ENCODE results near the gene DTNBP1.

GRCh38 chr6:15674690-15675386, 12.0 kb upstream of the DTNBP1 start:
- no peak for TF ChIP-seq HNRNPH1 (optimal IDR thresholded peaks at IDR 0.05; ENCODE audit: low read depth, low read length)
- TF ChIP-seq SRF (IDR thresholded peaks at IDR 0.05; ENCODE audit: low read depth, low read length), result no peak
- TF ChIP-seq BCLAF1 (IDR thresholded peaks at IDR 0.05), result no peak
- TF ChIP-seq HMG20B (CRISPR knock-in tag; conservative IDR thresholded peaks at IDR 0.05), result no peak

Measured in HepG2 (cell line).